PC-3 (cell line): ENCODE measurements around the gene ZCCHC12.

ENCODE experiments used
- EZH2 ChIP-seq: fragments of 300-600 bp; sonication (generic); IDR thresholded peaks from one replicate; pipeline ENCODE4 v1.6.1; 2017; ENCODE audit warnings: antibody characterized with exemption, mild to moderate bottlenecking, low read length; ENCODE audit not compliant: unreplicated experiment
- EZH2phosphoT487 ChIP-seq: fragments of 300-600 bp; sonication (generic); IDR thresholded peaks from 2 replicates; pipeline ENCODE4 v1.6.1; 2018; ENCODE audit warnings: mild to moderate bottlenecking, antibody characterized with exemption, low read length, borderline replicate concordance
- TF ChIP-seq, protein P1 (sequence below): fragments of 300-600 bp; sonication (generic); conservative IDR thresholded peaks from 2 replicates; pipeline ENCODE4 v1.5.1; 2017; ENCODE audit warnings: antibody characterized with exemption, low read depth, mild to moderate bottlenecking, low read length

DNA sequence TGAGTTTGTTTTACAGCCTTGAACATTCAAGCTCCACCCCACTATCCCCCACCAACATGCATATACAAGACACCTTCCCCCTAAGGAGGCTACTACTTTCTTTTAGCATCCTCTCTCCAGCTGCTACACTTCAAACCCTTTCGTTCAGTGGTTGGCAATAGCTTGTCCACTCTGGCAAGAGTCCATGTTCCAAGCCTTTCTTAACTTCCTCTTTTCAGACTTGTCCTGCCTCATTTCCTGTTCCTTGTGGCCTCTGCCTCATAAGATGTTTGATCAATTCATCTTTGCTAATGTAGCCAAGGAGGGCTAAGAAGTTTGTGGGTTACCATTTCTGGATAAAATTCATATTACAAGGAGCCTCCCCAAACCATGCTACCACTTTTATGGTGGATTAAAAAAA lies 20.8 kb upstream of the ZCCHC12 start:
- TF ChIP-seq, protein P1, sequence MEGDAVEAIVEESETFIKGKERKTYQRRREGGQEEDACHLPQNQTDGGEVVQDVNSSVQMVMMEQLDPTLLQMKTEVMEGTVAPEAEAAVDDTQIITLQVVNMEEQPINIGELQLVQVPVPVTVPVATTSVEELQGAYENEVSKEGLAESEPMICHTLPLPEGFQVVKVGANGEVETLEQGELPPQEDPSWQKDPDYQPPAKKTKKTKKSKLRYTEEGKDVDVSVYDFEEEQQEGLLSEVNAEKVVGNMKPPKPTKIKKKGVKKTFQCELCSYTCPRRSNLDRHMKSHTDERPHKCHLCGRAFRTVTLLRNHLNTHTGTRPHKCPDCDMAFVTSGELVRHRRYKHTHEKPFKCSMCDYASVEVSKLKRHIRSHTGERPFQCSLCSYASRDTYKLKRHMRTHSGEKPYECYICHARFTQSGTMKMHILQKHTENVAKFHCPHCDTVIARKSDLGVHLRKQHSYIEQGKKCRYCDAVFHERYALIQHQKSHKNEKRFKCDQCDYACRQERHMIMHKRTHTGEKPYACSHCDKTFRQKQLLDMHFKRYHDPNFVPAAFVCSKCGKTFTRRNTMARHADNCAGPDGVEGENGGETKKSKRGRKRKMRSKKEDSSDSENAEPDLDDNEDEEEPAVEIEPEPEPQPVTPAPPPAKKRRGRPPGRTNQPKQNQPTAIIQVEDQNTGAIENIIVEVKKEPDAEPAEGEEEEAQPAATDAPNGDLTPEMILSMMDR: no peak
- TF ChIP-seq EZH2phosphoT487 (no peak), EZH2 (no peak)
